Measurements from ENCODE around the gene LAMA2.

LAMA2 gene

GRCh38 chr6:129508477-129509145 lies 625.7 kb downstream of the LAMA2 start:
- TF ChIP-seq SIN3A (IDR thresholded peaks at IDR 0.05; ENCODE audit: borderline replicate concordance, insufficient read depth, low read length) (no peak), POLR2AphosphoS5 (IDR thresholded peaks at IDR 0.05; ENCODE audit: low read depth, low read length) (no peak), FOXP2 (optimal IDR thresholded peaks at IDR 0.05; ENCODE audit: borderline replicate concordance, extremely low read depth, extremely low read length, insufficient read depth) (no peak), REST (IDR thresholded peaks at IDR 0.05; ENCODE audit: insufficient read depth in 1 of 2, low read depth in 2 of 2, low read length in 2 of 2) (no peak), TAF1 (IDR thresholded peaks at IDR 0.05; ENCODE audit: borderline replicate concordance, insufficient read depth, low read length) (no peak)

- TF ChIP-seq FOXP2 (optimal IDR thresholded peaks at IDR 0.05; ENCODE audit: borderline replicate concordance, extremely low read depth, extremely low read length, insufficient read depth) (no peak), TAF1 (IDR thresholded peaks at IDR 0.05; ENCODE audit: borderline replicate concordance, insufficient read depth, low read length) (no peak), REST (IDR thresholded peaks at IDR 0.05; ENCODE audit: insufficient read depth in 1 of 2, low read depth in 2 of 2, low read length in 2 of 2) (no peak), POLR2AphosphoS5 (IDR thresholded peaks at IDR 0.05; ENCODE audit: low read depth, low read length) (no peak), SIN3A (IDR thresholded peaks at IDR 0.05; ENCODE audit: borderline replicate concordance, insufficient read depth, low read length) (no peak)
These were observed 628.0 kb downstream of the LAMA2 start for GRCh38 chr6:129510950-129511349.

- no peak for TF ChIP-seq REST (IDR thresholded peaks at IDR 0.05; ENCODE audit: insufficient read depth in 1 of 2, low read depth in 2 of 2, low read length in 2 of 2)
- no peak for TF ChIP-seq TAF1 (IDR thresholded peaks at IDR 0.05; ENCODE audit: borderline replicate concordance, insufficient read depth, low read length)
- TF ChIP-seq SIN3A (IDR thresholded peaks at IDR 0.05; ENCODE audit: borderline replicate concordance, insufficient read depth, low read length), result no peak
- TF ChIP-seq FOXP2 (optimal IDR thresholded peaks at IDR 0.05; ENCODE audit: borderline replicate concordance, extremely low read depth, extremely low read length, insufficient read depth), result no peak
- no peak for TF ChIP-seq POLR2AphosphoS5 (IDR thresholded peaks at IDR 0.05; ENCODE audit: low read depth, low read length)
These were observed 630.5 kb downstream of the LAMA2 start for GRCh38 chr6:129513471-129513870.

- no peak for TF ChIP-seq TAF1 (IDR thresholded peaks at IDR 0.05; ENCODE audit: borderline replicate concordance, insufficient read depth, low read length)
- TF ChIP-seq FOXP2 (optimal IDR thresholded peaks at IDR 0.05; ENCODE audit: borderline replicate concordance, extremely low read depth, extremely low read length, insufficient read depth), result no peak
- no peak for TF ChIP-seq SIN3A (IDR thresholded peaks at IDR 0.05; ENCODE audit: borderline replicate concordance, insufficient read depth, low read length)
- TF ChIP-seq REST (IDR thresholded peaks at IDR 0.05; ENCODE audit: insufficient read depth in 1 of 2, low read depth in 2 of 2, low read length in 2 of 2), result no peak
- no peak for TF ChIP-seq POLR2AphosphoS5 (IDR thresholded peaks at IDR 0.05; ENCODE audit: low read depth, low read length)
These were observed 632.1 kb downstream of the LAMA2 start for GRCh38 chr6:129515004-129515403.

All from PFSK-1 (cell line).